ENCODE data around the gene ZNF652.
"Not testable (repeated sequence)": the region's sequence is repeated elsewhere in the genome, so short reads cannot be mapped to it uniquely, and the experiment has no call there.

Gene ZNF652

DNA sequence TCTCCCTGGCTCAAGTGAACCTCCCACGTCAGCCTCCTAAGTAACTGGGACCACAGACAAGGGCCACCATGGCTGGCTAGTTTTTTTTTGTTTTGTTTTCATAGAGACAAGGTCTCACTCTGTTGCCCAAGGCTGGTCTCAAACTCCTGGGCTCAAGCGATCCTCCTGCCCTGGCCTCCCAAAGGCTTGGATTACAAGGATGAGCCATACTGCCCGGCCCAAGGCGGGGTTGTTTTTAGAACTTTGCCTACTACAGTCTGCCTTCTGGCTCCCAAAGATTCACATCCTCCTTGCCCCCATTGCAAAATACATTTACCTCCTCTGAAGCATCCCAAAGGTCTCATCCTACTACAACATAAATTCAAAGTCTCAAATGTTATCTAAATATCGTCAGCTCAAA, 82.0 kb downstream of the ZNF652 start:
- no peaks in the 10 kb centered on the region for H3K9me3 ChIP-seq (ENCODE audit: insufficient read depth, low read depth, low read length)
- no peak overlapping the region for H3K4me2 ChIP-seq (ENCODE audit: low read depth, low read length, poor library complexity, severe bottlenecking)
- no peaks in the 10 kb centered on the region for H3F3A ChIP-seq (ENCODE audit: low read depth)
- no peak overlapping the region for H3K9ac ChIP-seq (ENCODE audit: low read depth, low read length, poor library complexity, severe bottlenecking)
- no peaks in the 10 kb centered on the region for H3K79me2 ChIP-seq (ENCODE audit: insufficient read depth, low read length)
- H3K9me2 ChIP-seq (replicated peaks; ENCODE audit: low read depth, low read length) = no peaks in the 10 kb centered on the region
- no peak overlapping the region for H3K4me3 ChIP-seq (ENCODE audit: low read length, poor library complexity, severe bottlenecking)
- H2AFZ ChIP-seq (ENCODE audit: low read length) = no peak overlapping the region
- H3K4me1 ChIP-seq (ENCODE audit: insufficient read depth, low read length, poor library complexity, severe bottlenecking) = no peaks in the 10 kb centered on the region
- no peaks in the 10 kb centered on the region for H3K27me3 ChIP-seq (ENCODE audit: insufficient read depth, low read length, poor library complexity, severe bottlenecking)
- TF ChIP-seq, protein P1, sequence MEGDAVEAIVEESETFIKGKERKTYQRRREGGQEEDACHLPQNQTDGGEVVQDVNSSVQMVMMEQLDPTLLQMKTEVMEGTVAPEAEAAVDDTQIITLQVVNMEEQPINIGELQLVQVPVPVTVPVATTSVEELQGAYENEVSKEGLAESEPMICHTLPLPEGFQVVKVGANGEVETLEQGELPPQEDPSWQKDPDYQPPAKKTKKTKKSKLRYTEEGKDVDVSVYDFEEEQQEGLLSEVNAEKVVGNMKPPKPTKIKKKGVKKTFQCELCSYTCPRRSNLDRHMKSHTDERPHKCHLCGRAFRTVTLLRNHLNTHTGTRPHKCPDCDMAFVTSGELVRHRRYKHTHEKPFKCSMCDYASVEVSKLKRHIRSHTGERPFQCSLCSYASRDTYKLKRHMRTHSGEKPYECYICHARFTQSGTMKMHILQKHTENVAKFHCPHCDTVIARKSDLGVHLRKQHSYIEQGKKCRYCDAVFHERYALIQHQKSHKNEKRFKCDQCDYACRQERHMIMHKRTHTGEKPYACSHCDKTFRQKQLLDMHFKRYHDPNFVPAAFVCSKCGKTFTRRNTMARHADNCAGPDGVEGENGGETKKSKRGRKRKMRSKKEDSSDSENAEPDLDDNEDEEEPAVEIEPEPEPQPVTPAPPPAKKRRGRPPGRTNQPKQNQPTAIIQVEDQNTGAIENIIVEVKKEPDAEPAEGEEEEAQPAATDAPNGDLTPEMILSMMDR (conservative IDR thresholded peaks at IDR 0.05; ENCODE audit: low read length) = no peak
- no peak for TF ChIP-seq EZH2phosphoT487 (IDR thresholded peaks at IDR 0.05; ENCODE audit: borderline replicate concordance)
- H3K36me3 ChIP-seq (ENCODE audit: insufficient read depth, low read length) = no peaks in the 10 kb centered on the region
- no peaks in the 10 kb centered on the region for H4K20me1 ChIP-seq (ENCODE audit: insufficient read depth, low read length, poor library complexity, severe bottlenecking)

DNA sequence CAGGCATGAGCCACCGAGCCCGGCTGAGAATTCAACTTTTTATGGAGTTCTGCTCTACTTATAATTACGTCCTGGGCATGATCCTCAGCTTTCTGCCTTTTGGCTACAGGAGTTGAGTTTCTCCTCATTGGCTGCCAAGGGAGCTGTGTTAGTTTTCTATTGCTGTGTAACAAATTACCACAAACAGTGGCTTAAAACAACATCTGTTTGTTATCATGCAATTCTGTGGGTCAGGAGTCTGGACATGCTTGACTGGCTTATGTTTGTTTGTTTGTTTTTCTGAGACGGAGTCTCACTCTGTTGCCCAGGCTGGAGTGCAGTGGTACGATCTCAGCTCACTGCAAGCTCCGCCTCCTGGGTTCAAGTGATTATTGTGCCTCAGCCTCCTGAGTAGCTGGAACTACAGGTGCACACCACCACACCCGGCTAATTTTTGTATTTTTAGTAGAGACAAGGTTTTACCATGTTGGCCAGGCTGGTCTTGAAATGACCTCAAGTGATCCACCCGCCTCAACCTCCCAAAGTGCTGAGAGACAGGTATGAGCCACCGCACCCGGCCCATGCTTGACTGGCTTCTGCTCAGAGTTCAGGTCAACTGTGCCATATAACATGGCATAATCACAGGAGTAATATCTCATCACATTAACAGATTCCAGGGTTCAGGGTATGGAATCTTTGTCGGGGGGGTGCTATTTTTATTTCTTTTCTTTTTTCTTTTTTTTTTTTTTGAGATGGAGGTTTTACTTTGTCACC, 82.6 kb downstream of the ZNF652 start:
- H3K9ac ChIP-seq (ENCODE audit: low read depth, low read length, poor library complexity, severe bottlenecking); H3K4me3 ChIP-seq (ENCODE audit: low read length, poor library complexity, severe bottlenecking); H2AFZ ChIP-seq (ENCODE audit: low read length); H3F3A ChIP-seq (ENCODE audit: low read depth); H3K79me2 ChIP-seq (ENCODE audit: insufficient read depth, low read length); H3K9me2 ChIP-seq (replicated peaks; ENCODE audit: low read depth, low read length); H3K4me2 ChIP-seq (ENCODE audit: low read depth, low read length, poor library complexity, severe bottlenecking); H3K4me1 ChIP-seq (ENCODE audit: insufficient read depth, low read length, poor library complexity, severe bottlenecking); H3K27me3 ChIP-seq (ENCODE audit: insufficient read depth, low read length, poor library complexity, severe bottlenecking); H3K9me3 ChIP-seq (ENCODE audit: insufficient read depth, low read depth, low read length); H3K36me3 ChIP-seq (ENCODE audit: insufficient read depth, low read length); H4K20me1 ChIP-seq (ENCODE audit: insufficient read depth, low read length, poor library complexity, severe bottlenecking): not testable (repeated sequence)

DNA sequence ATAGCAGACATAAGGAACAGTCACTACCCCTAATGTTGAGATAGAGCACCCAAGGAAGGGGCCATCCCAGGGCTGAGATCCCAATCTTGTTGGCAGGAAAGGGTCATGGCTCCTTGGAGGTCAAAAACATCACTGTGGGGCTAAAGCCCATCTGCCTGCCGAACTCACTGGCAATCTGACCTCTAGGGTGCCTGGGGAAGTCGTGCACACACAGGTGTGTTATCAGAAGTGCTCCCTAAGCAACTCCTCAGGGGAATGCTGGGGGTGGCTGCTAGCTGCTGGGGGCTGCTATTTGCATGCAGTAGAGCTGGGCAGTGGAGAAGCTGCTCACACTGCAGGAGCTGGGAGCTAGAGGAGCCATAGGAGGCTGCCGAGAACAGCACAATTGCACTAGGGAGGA, 84.0 kb downstream of the ZNF652 start:
- Histone ChIP-seq H2AFZ (ENCODE audit: low read length) (no peak overlapping the region), H3K79me2 (ENCODE audit: insufficient read depth, low read length) (no peaks in the 10 kb centered on the region), H3F3A (ENCODE audit: low read depth) (no peaks in the 10 kb centered on the region), H3K27me3 (ENCODE audit: insufficient read depth, low read length, poor library complexity, severe bottlenecking) (no peaks in the 10 kb centered on the region), H3K9me2 (replicated peaks; ENCODE audit: low read depth, low read length) (no peaks in the 10 kb centered on the region), H3K9me3 (ENCODE audit: insufficient read depth, low read depth, low read length) (no peaks in the 10 kb centered on the region), H3K9ac (ENCODE audit: low read depth, low read length, poor library complexity, severe bottlenecking) (no peak overlapping the region), H4K20me1 (ENCODE audit: insufficient read depth, low read length, poor library complexity, severe bottlenecking) (no peaks in the 10 kb centered on the region), H3K4me1 (ENCODE audit: insufficient read depth, low read length, poor library complexity, severe bottlenecking) (no peaks in the 10 kb centered on the region), H3K36me3 (ENCODE audit: insufficient read depth, low read length) (no peaks in the 10 kb centered on the region), H3K4me2 (ENCODE audit: low read depth, low read length, poor library complexity, severe bottlenecking) (no peak overlapping the region), H3K4me3 (ENCODE audit: low read length, poor library complexity, severe bottlenecking) (no peak overlapping the region)
- TF ChIP-seq, protein P1 (conservative IDR thresholded peaks at IDR 0.05; ENCODE audit: low read length) = no peak
- TF ChIP-seq EZH2phosphoT487 (IDR thresholded peaks at IDR 0.05; ENCODE audit: borderline replicate concordance) = no peak

GRCh38 chr17:49277638-49278037, 84.4 kb downstream of the ZNF652 start:
- no peaks in the 10 kb centered on the region for H3K79me2 ChIP-seq (ENCODE audit: insufficient read depth, low read length)
- no peak overlapping the region for H2AFZ ChIP-seq (ENCODE audit: low read length)
- H3K9me2 ChIP-seq (replicated peaks; ENCODE audit: low read depth, low read length) = no peaks in the 10 kb centered on the region
- H3K9me3 ChIP-seq (ENCODE audit: insufficient read depth, low read depth, low read length) = no peaks in the 10 kb centered on the region
- H3K4me1 ChIP-seq (ENCODE audit: insufficient read depth, low read length, poor library complexity, severe bottlenecking) = no peaks in the 10 kb centered on the region
- no peaks in the 10 kb centered on the region for H3F3A ChIP-seq (ENCODE audit: low read depth)
- no peaks in the 10 kb centered on the region for H4K20me1 ChIP-seq (ENCODE audit: insufficient read depth, low read length, poor library complexity, severe bottlenecking)
- no peaks in the 10 kb centered on the region for H3K36me3 ChIP-seq (ENCODE audit: insufficient read depth, low read length)
- H3K4me3 ChIP-seq (ENCODE audit: low read length, poor library complexity, severe bottlenecking) = no peak overlapping the region
- TF ChIP-seq, protein P1 (conservative IDR thresholded peaks at IDR 0.05; ENCODE audit: low read length) = no peak
- no peaks in the 10 kb centered on the region for H3K27me3 ChIP-seq (ENCODE audit: insufficient read depth, low read length, poor library complexity, severe bottlenecking)
- no peak overlapping the region for H3K9ac ChIP-seq (ENCODE audit: low read depth, low read length, poor library complexity, severe bottlenecking)
- H3K4me2 ChIP-seq (ENCODE audit: low read depth, low read length, poor library complexity, severe bottlenecking) = no peak overlapping the region

GRCh38 chr17:49275981-49276380, 86.1 kb downstream of the ZNF652 start:
- H3K9me3 ChIP-seq (ENCODE audit: insufficient read depth, low read depth, low read length); H3F3A ChIP-seq (ENCODE audit: low read depth); H3K27me3 ChIP-seq (ENCODE audit: insufficient read depth, low read length, poor library complexity, severe bottlenecking); H4K20me1 ChIP-seq (ENCODE audit: insufficient read depth, low read length, poor library complexity, severe bottlenecking); H3K4me2 ChIP-seq (ENCODE audit: low read depth, low read length, poor library complexity, severe bottlenecking); H2AFZ ChIP-seq (ENCODE audit: low read length); H3K9ac ChIP-seq (ENCODE audit: low read depth, low read length, poor library complexity, severe bottlenecking); H3K9me2 ChIP-seq (replicated peaks; ENCODE audit: low read depth, low read length); H3K36me3 ChIP-seq (ENCODE audit: insufficient read depth, low read length); H3K4me3 ChIP-seq (ENCODE audit: low read length, poor library complexity, severe bottlenecking); H3K4me1 ChIP-seq (ENCODE audit: insufficient read depth, low read length, poor library complexity, severe bottlenecking); H3K79me2 ChIP-seq (ENCODE audit: insufficient read depth, low read length): not testable (repeated sequence)

All from Loucy (cell line).